GM13976 (cell line): ENCODE results near the gene GOLGA5.

Source experiments
- DNase-seq: peaks from one replicate; pipeline ENCODE4 v3.0.0; 2012; ENCODE audit warnings: low spot score
- CTCF ChIP-seq: IDR thresholded peaks from 2 replicates; pipeline ENCODE4 v1.5.1; 2012; ENCODE audit warnings: borderline replicate concordance, mild to moderate bottlenecking; ENCODE audit not compliant: insufficient read depth; ENCODE audit errors: extremely low read depth, missing control alignments, control extremely low read depth
- in situ Hi-C: fragments of 300-500 bp; cut with MboI; formaldehyde crosslinking; loops from one replicate; pipeline ENCODE4 v1.12.0; 2022; ENCODE audit warnings: low sequenced_read_pairs, mixed read lengths, inconsistent platforms; ENCODE audit not compliant: unreplicated experiment

The GOLGA5 gene

GRCh38 chr14:92880851-92881250 is 86.7 kb downstream of the GOLGA5 start:
- DNase-seq, result no peak
- no peak for TF ChIP-seq CTCF
- in situ Hi-C loops, result no loop called here

GRCh38 chr14:92883066-92883465 is 89.0 kb downstream of the GOLGA5 start:
- no peak for DNase-seq
- in situ Hi-C loops, result no loop called here
- TF ChIP-seq CTCF, result no peak

GRCh38 chr14:92884410-92884809 is 90.3 kb downstream of the GOLGA5 start:
- no peak for DNase-seq
- no peak for TF ChIP-seq CTCF
- in situ Hi-C loops, result no loop called here

- TF ChIP-seq CTCF, result no peak
- no peak for DNase-seq
- in situ Hi-C loops, result no loop called here
These were observed 91.4 kb downstream of the GOLGA5 start for GRCh38 chr14:92885279-92886061.

DNA sequence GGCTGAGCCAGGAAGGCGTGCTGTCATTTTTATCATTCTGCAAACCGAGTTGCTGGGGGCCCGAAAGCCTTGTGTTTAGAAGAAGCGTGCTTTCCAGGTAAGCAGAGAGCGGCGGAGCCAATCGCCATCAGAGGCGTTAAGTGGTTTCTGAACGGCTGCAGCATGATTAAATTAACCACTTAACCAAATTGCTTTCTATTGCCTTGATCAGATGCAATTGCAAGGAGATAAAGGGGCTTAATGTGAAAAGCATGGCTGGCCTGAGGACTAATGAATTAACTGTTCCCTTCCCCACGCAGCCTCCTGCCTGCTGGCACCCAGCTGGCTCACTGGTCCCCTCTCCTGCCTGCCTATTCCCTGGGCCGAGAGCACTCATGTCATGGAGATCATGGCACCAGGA is 92.2 kb downstream of the GOLGA5 start:
- no peak for TF ChIP-seq CTCF
- DNase-seq, result no peak
- in situ Hi-C loops, result no loop called here

DNA sequence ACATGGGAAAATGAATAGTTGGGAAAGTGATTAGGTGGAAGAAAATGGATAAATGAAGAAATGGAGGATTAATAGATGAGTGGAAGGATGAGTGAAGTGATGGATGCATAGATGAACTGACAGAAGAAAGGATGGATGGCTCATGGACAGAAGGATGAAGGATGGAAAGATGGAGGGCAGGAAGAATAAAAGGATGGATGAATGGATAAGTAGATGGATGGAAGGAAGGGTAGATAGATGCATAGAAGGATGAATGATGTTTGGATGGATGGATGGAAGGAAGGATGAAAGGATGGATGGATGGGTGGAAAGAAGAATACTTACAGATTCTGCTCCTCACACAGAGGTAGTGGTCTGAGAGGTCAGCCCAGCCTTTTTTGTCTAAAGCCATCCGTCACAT is 93.1 kb downstream of the GOLGA5 start:
- in situ Hi-C loops, result no loop called here
- TF ChIP-seq CTCF, result no peak
- DNase-seq, result no peak
